Panc1 (cell line): Measurements from ENCODE around the gene WWOX.

ENCODE experiments used
- POLR2AphosphoS5 ChIP-seq: IDR thresholded peaks from 2 replicates; pipeline ENCODE4 v1.6.1; 2012; ENCODE audit warnings: mild to moderate bottlenecking, low read depth, low read length, moderate library complexity
- SIN3A ChIP-seq: IDR thresholded peaks from 2 replicates; pipeline ENCODE4 v1.6.1; 2012; ENCODE audit warnings: low read depth, mild to moderate bottlenecking, low read length, moderate library complexity, borderline replicate concordance; ENCODE audit not compliant: insufficient read depth
- TCF7L2 ChIP-seq: IDR thresholded peaks from 2 replicates; pipeline ENCODE4 v1.6.1; 2011; ENCODE audit warnings: mild to moderate bottlenecking, low read depth, low read length, inconsistent platforms
- TF ChIP-seq, protein P1 (sequence below): fragments of 450-650 bp; IDR thresholded peaks from 2 replicates; pipeline ENCODE4 v1.5.1; 2017; ENCODE audit warnings: mild to moderate bottlenecking
- TF ChIP-seq, protein P2 (sequence below), 2 experiments: IDR thresholded peaks; 2 replicates each; pipeline ENCODE4 v1.6.1; 2011 to 2012; ENCODE audit warnings: low read depth in 2 of 2, control low read depth in 1 of 2, low read length in 1 of 2, mild to moderate bottlenecking in 1 of 2, moderate library complexity in 1 of 2; ENCODE audit not compliant: insufficient read depth in 1 of 2

DNA sequence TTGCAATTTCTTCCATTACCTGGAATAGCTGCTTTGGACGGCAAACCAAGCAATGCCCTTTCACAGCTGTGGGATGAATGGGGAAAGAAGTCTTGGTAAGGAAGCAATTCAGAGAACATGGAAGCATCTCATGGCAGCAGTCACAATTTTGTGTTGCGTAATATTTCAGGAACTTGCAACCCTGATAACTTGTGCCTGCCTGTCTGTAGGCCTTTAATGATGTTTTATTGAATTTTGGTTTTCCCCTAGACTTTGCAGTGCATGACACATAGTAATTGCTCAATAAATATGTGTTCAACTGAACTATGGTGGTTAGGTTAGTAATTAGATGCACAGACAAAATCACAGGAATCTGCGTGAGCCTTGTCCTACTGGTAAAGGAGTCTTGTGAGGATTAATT lies 439.5 kb downstream of the WWOX start:
- TF ChIP-seq, protein P1, sequence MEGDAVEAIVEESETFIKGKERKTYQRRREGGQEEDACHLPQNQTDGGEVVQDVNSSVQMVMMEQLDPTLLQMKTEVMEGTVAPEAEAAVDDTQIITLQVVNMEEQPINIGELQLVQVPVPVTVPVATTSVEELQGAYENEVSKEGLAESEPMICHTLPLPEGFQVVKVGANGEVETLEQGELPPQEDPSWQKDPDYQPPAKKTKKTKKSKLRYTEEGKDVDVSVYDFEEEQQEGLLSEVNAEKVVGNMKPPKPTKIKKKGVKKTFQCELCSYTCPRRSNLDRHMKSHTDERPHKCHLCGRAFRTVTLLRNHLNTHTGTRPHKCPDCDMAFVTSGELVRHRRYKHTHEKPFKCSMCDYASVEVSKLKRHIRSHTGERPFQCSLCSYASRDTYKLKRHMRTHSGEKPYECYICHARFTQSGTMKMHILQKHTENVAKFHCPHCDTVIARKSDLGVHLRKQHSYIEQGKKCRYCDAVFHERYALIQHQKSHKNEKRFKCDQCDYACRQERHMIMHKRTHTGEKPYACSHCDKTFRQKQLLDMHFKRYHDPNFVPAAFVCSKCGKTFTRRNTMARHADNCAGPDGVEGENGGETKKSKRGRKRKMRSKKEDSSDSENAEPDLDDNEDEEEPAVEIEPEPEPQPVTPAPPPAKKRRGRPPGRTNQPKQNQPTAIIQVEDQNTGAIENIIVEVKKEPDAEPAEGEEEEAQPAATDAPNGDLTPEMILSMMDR = no peak
- TF ChIP-seq SIN3A (no peak), POLR2AphosphoS5 (no peak), TCF7L2 (no peak)
- TF ChIP-seq, protein P2, sequence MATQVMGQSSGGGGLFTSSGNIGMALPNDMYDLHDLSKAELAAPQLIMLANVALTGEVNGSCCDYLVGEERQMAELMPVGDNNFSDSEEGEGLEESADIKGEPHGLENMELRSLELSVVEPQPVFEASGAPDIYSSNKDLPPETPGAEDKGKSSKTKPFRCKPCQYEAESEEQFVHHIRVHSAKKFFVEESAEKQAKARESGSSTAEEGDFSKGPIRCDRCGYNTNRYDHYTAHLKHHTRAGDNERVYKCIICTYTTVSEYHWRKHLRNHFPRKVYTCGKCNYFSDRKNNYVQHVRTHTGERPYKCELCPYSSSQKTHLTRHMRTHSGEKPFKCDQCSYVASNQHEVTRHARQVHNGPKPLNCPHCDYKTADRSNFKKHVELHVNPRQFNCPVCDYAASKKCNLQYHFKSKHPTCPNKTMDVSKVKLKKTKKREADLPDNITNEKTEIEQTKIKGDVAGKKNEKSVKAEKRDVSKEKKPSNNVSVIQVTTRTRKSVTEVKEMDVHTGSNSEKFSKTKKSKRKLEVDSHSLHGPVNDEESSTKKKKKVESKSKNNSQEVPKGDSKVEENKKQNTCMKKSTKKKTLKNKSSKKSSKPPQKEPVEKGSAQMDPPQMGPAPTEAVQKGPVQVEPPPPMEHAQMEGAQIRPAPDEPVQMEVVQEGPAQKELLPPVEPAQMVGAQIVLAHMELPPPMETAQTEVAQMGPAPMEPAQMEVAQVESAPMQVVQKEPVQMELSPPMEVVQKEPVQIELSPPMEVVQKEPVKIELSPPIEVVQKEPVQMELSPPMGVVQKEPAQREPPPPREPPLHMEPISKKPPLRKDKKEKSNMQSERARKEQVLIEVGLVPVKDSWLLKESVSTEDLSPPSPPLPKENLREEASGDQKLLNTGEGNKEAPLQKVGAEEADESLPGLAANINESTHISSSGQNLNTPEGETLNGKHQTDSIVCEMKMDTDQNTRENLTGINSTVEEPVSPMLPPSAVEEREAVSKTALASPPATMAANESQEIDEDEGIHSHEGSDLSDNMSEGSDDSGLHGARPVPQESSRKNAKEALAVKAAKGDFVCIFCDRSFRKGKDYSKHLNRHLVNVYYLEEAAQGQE (IDR thresholded peaks at IDR 0.05; ENCODE audit: insufficient read depth in 1 of 2, low read depth in 2 of 2, low read length in 1 of 2) = no peak
